Stomach (tissue), 9 donors: ENCODE results near the gene ADGRF3. TPM values are rescaled to one million over a fixed set of nuclear protein-coding genes. Genes with fewer than 3 reads are reported as not detected.
"Not testable (repeated sequence)": the region's sequence is repeated elsewhere in the genome, so short reads cannot be mapped to it uniquely, and the experiment has no call there.

Experiments
- DNase-seq, 2 donors: peaks; one replicate each; pipeline versions ENCODE4 v3.0.0 to v3.0.0-alpha.2; 2013 to 2019
- H3K27ac ChIP-seq, 5 donors: fragments of 200-600 bp in 4 of 5; sonication (generic) in 4 of 5; one replicate each; pipeline ENCODE4 v1.5.1; 2013 to 2019; ENCODE audit warnings: mild to moderate bottlenecking in 1 of 5, moderate library complexity in 1 of 5
- H3K27me3 ChIP-seq, 3 donors: fragments of 200-600 bp; sonication (generic); one replicate each; pipeline ENCODE4 v1.5.1; 2017 to 2019; ENCODE audit warnings: mixed run types in 1 of 3
- H3K36me3 ChIP-seq, 4 donors: fragments of 200-600 bp; sonication (generic); 1 replicate in 3 of 4; 2 replicates in 1 of 4; pipeline ENCODE4 v1.5.1; 2016 to 2019
- H3K4me1 ChIP-seq, 4 donors: fragments of 200-600 bp; sonication (generic); one replicate each; pipeline ENCODE4 v1.5.1; 2016 to 2019
- H3K4me3 ChIP-seq, 4 donors: fragments of 200-600 bp; sonication (generic) in 3 of 4; one replicate each; pipeline ENCODE4 v1.5.1; 2016 to 2019; ENCODE audit warnings: mild to moderate bottlenecking in 1 of 4
- H3K9me3 ChIP-seq, 4 donors: fragments of 200-600 bp; sonication (generic); one replicate each; pipeline ENCODE4 v1.5.1; 2016 to 2019
- EP300 ChIP-seq: sonication (generic); formaldehyde crosslinking; IDR thresholded peaks from one replicate; pipeline ENCODE4 v1.6.1; 2017; ENCODE audit warnings: antibody characterized with exemption
- POLR2A ChIP-seq, 4 donors: fragments of 450-650 bp; IDR thresholded peaks; one replicate each; pipeline ENCODE4 v1.6.1; 2016; ENCODE audit warnings: antibody characterized with exemption in 4 of 4, control low read depth in 2 of 4, mild to moderate bottlenecking in 1 of 4, moderate library complexity in 1 of 4
- POLR2AphosphoS5 ChIP-seq, 3 donors: sonication (generic); formaldehyde crosslinking; IDR thresholded peaks; one replicate each; pipeline ENCODE4 v1.6.1; 2016; ENCODE audit warnings: antibody characterized with exemption in 3 of 3
- WGBS, 5 donors: extraction: QIAGEN DNeasy Blood & Tissue Kit in 3 of 5; methylation state at CpG; one replicate each; pipeline versions ENCODE4 v1.1.5 to v1.1.7; 2013 to 2018; 5-methylcytosine and 5-hydroxymethylcytosine counted together
- intact Hi-C: fragments of 100-400 bp; cut with DNase I; formaldehyde crosslinking; loops from one replicate; pipeline ENCODE4 v1.15.1; 2023; ENCODE audit warnings: low total_unique reads
- polyA plus RNA-seq, 3 donors: library from polyadenylated mRNA; stranded (reverse); fragments of 200-250 nt; gene quantifications; one replicate each; pipeline ENCODE4 v1.2.3, GENCODE V29; 2013
- total RNA-seq, 5 donors: library from RNA; depleted of rRNA; stranded (reverse); fragments of >200 nt; gene quantifications; one replicate each; pipeline versions ENCODE4 v1.1.0 to v1.2.3, GENCODE V29; 2014 to 2016
- TF ChIP-seq, protein P1 (sequence below), 7 experiments: fragments of 450-650 bp in 4 of 7; fragments of 200-600 bp in 3 of 7; sonication (generic) in 3 of 7; IDR thresholded peaks; one replicate each; pipeline ENCODE4 v1.5.1; 2016 to 2019; ENCODE audit warnings: antibody characterized with exemption in 7 of 7, control low read depth in 2 of 7, mild to moderate bottlenecking in 1 of 7
- donor health status: healthy with polysubstance abuse.
- donor health status: Bipolar disorder and iron deficiency.
- donor health status: healthy.

Gene ADGRF3
- total and polyA plus RNA-seq, 8 donors: 0.05 to 0.31 (median 0.21) TPM; not detected in 4

DNA sequence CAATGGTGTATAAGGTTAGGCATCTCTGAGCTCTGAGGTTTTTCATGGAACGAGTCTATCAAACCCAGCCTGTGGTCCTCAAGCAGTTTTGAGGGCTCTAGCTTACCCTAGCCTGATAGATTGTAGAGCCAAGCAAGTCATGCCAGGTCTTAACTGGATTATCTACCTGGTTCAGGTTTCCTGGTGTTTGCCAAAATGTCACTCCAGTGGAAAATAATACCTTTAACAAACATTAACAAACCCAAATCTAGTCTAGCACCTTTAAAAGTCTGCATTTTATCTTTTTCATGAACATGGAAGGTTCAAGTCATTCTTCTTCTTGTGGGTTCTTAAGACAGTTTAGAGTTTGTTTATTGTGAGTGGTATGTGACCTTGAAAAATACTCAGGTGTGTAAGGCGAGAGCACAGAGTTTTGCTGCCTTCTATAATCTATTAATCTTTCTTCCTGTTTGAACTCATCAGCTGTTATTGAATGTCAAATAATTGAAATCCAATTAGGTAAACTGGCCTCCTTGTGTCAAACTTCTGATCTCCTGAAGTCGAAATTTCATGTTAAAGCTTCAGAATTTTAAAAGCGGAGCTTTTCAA lies 13.4 kb upstream of the ADGRF3 start:
- Histone ChIP-seq H3K4me1 (peaks cover 0 to 36% (median 22%) of the 10 kb centered on the region in 4 donors), H3K27ac (peak overlapping the region in 1 of 5 donors; percentile 13), H3K36me3 (no peaks in the 10 kb centered on the region), H3K27me3 (no peaks in the 10 kb centered on the region), H3K9me3 (no peaks in the 10 kb centered on the region), H3K4me3 (no peak overlapping the region)
- intact Hi-C loops: no loop called here
- TF ChIP-seq POLR2AphosphoS5 (IDR thresholded peaks at IDR 0.05): no peak
- no peak for TF ChIP-seq POLR2A (IDR thresholded peaks at IDR 0.05)
- no peak for DNase-seq
- 49 to 61% (median 58%) methylated on average over 4 of the region's 4 CpGs for WGBS, 5 donors

DNA sequence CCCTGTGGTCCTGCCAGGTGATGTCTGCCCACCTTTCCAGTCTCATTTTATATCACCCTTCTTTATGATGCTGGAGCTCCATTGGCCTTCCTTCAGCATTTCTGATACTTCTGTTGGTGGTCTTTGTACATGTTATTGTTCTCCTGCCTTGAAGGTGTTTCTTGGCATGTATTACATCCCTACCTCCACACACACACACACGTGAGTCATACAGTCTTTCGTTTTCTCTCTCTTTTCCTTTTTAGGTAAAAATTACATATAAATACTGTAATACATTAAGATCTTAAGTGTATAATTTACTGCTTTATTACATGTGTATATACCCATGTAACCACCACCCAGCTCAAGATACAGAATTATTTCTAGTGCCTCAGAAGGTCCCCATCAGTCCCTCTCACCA lies 10.2 kb upstream of the ADGRF3 start:
- H3K4me3 ChIP-seq: no peak overlapping the region
- H3K9me3 ChIP-seq: no peaks in the 10 kb centered on the region
- H3K36me3 ChIP-seq: no peaks in the 10 kb centered on the region
- H3K27me3 ChIP-seq: no peaks in the 10 kb centered on the region
- 72 to 87% (median 82%) methylated on average over 2 of the region's 2 CpGs for WGBS, 5 donors
- no peak for TF ChIP-seq EP300
- TF ChIP-seq, protein P1, sequence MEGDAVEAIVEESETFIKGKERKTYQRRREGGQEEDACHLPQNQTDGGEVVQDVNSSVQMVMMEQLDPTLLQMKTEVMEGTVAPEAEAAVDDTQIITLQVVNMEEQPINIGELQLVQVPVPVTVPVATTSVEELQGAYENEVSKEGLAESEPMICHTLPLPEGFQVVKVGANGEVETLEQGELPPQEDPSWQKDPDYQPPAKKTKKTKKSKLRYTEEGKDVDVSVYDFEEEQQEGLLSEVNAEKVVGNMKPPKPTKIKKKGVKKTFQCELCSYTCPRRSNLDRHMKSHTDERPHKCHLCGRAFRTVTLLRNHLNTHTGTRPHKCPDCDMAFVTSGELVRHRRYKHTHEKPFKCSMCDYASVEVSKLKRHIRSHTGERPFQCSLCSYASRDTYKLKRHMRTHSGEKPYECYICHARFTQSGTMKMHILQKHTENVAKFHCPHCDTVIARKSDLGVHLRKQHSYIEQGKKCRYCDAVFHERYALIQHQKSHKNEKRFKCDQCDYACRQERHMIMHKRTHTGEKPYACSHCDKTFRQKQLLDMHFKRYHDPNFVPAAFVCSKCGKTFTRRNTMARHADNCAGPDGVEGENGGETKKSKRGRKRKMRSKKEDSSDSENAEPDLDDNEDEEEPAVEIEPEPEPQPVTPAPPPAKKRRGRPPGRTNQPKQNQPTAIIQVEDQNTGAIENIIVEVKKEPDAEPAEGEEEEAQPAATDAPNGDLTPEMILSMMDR (IDR thresholded peaks at IDR 0.05): no peak
- TF ChIP-seq POLR2AphosphoS5 (IDR thresholded peaks at IDR 0.05): no peak
- no peak for TF ChIP-seq POLR2A (IDR thresholded peaks at IDR 0.05)
- no peak overlapping the region for H3K27ac ChIP-seq
- intact Hi-C loops: no loop called here
- peaks cover 0 to 30% (median 17%) of the 10 kb centered on the region in 4 donors for H3K4me1 ChIP-seq
- no peak for DNase-seq

DNA sequence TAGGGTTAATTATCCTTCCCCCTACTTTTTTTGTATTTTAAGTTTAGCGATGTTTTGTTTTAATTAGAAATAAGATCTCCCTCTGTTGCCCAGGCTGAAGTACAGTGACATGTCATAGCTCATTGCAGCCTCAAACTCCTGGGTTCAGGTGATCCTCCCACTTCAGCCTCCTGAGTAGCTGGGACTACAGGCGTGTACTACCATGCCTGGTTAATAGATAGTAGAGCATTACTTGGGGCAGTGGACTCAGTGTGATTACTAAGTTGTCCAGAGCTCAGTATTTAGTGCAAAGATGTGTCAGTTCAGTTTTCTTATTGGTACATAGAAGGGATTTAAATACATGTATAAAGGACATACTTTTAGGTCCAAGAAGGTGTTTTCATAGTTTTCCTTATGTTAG lies 9.5 kb upstream of the ADGRF3 start:
- WGBS, 5 donors: 96 to 100% (median 96%) methylated on average over 2 of the region's 2 CpGs
- H3K36me3 ChIP-seq: no peaks in the 10 kb centered on the region
- intact Hi-C loops: no loop called here
- H3K4me3 ChIP-seq: no peak overlapping the region
- no peaks in the 10 kb centered on the region for H3K27me3 ChIP-seq
- H3K27ac ChIP-seq: no peak overlapping the region
- DNase-seq: no peak
- H3K4me1 ChIP-seq: peaks cover 0 to 30% (median 17%) of the 10 kb centered on the region in 4 donors
- TF ChIP-seq POLR2A (IDR thresholded peaks at IDR 0.05) (no peak), POLR2AphosphoS5 (IDR thresholded peaks at IDR 0.05) (no peak), EP300 (no peak)
- TF ChIP-seq, protein P1 (IDR thresholded peaks at IDR 0.05): no peak
- H3K9me3 ChIP-seq: no peaks in the 10 kb centered on the region

DNA sequence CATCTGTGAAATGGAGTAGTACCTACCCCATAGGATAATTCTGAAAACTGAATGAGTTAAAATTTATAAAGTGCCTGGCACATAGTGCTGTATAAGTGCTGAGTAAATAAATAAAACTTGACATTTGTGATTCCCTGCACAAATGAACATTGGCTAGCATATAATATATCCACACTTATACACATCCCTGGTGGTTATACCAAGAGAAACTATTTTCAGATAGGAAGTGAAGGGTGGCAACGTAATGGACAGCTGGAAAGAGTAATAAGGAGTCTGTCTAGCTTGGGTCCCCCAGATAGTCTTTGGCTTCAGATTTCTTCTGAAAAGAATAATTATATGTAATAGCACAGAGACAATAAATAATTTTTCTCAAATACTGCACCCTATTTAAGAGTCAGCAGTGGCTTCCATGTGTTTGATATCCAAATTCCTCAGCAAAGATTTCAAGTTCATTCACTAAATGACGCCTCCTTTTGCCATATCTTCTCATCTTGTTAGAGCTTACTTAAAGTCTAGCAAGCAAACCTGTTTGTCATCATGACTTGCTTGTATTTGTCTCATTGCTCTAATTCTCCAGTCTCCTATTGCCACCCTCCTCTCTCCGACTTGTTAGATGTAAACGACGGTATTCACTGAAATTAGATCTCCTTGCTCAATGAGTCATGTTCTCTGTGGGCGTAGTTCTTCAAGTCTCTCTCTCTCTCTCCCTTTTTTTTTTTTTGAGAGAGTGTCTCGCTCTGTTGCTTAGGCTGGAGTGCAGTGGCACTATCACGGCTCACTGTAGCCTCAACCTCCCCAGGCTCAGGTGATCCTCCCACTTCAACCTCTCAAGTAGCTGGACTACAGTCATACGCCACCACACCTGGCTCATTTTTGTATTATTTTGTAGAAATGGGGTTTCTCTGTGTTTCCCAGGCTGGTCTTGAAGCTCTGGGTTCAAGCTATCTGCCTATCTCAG lies 8.7 kb upstream of the ADGRF3 start:
- Histone ChIP-seq H3K36me3 (no peaks in the 10 kb centered on the region), H3K9me3 (no peaks in the 10 kb centered on the region), H3K27ac (no peak overlapping the region), H3K27me3 (no peaks in the 10 kb centered on the region), H3K4me1 (peaks cover 0 to 30% (median 14%) of the 10 kb centered on the region in 4 donors), H3K4me3 (no peak overlapping the region)
- no peak for TF ChIP-seq POLR2AphosphoS5 (IDR thresholded peaks at IDR 0.05)
- no peak for TF ChIP-seq EP300
- TF ChIP-seq POLR2A (IDR thresholded peaks at IDR 0.05): no peak
- TF ChIP-seq, protein P1 (IDR thresholded peaks at IDR 0.05): no peak
- intact Hi-C loops: no loop called here
- DNase-seq: peak in 1 of 2 donors; percentile 73
- 63 to 81% (median 75%) methylated on average over 9 of the region's 9 CpGs for WGBS, 5 donors

DNA sequence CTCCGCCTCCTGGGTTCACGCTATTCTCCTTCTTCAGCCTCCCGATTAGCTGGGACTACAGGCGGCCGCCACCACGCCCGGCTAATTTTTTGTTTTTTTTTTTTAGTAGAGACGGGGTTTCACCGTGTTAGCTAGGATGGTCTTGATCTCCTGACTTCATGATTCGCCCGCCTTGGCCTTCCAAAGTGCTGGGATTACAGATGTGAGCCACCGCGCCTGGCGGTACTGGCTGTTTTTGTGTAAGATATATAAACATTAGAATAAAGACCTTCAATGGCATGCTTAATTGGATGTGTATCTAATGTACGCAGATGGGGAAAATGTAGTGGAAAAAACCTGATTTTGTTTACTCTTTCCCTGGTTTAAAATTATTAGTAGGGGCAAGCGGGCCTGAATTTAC lies 7.9 kb upstream of the ADGRF3 start:
- H3K9me3 ChIP-seq, H3K36me3 ChIP-seq, H3K27ac ChIP-seq, DNase-seq, intact Hi-C loops, H3K27me3 ChIP-seq, H3K4me3 ChIP-seq: not testable (repeated sequence)
- peaks cover 0 to 30% (median 13%) of the 10 kb centered on the region in 4 donors for H3K4me1 ChIP-seq
- 95 to 98% (median 97%) methylated on average over 16 of the region's 16 CpGs for WGBS, 5 donors
